Panc1 (cell line): ENCODE results near the gene PPP1R1C.

Experiments used
- CTCF ChIP-seq: fragments of 450-650 bp; IDR thresholded peaks from 2 replicates; pipeline ENCODE4 v1.5.1; 2017; ENCODE audit warnings: mild to moderate bottlenecking
- REST ChIP-seq, 2 experiments: IDR thresholded peaks; 2 replicates each; pipeline ENCODE4 v1.6.1; 2011 to 2012; ENCODE audit warnings: low read depth in 2 of 2, control low read depth in 1 of 2, low read length in 1 of 2, mild to moderate bottlenecking in 1 of 2, moderate library complexity in 1 of 2; ENCODE audit not compliant: insufficient read depth in 1 of 2

DNA sequence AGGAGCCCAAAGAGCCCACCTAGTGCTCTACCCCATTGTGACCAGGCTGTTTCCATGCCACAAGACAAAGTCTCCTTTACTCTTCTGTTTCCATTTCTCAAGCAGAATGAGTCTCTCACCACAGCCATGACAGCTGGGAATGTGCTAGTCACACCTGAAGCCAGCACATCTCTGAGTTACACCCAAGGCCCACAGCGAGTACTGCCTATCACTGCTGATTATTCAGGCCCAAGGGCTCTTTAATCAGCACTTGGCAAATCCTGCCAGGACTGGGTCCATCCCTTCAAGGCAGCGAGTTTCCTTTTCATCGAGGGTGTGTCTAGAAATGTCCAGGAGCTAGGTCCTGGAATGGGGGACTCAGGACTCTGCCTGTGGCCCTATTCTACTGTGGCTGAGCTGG is 14.6 kb upstream of the PPP1R1C start:
- TF ChIP-seq CTCF (no peak), REST (IDR thresholded peaks at IDR 0.05; ENCODE audit: insufficient read depth in 1 of 2, low read depth in 2 of 2, low read length in 1 of 2) (no peak)
